Gastroesophageal sphincter (tissue), 4 donors: ENCODE measurements around the gene STEAP4. TPM values are rescaled to one million over a fixed set of nuclear protein-coding genes. Genes with fewer than 3 reads are reported as not detected.

ENCODE experiments used
- ATAC-seq: fragments of 150-250 bp; one replicate; pipeline ENCODE4 v1.9.1; 2016; ENCODE audit warnings: mild to moderate bottlenecking, moderate library complexity
- H3K27ac ChIP-seq, 4 donors: fragments of 200-600 bp; sonication (generic) in 3 of 4; 1 replicate in 3 of 4; 2 replicates in 1 of 4; pipeline ENCODE4 v1.5.1; 2016 to 2019
- H3K27me3 ChIP-seq: fragments of 200-600 bp; sonication (generic); one replicate; pipeline ENCODE4 v1.5.1; 2019
- H3K36me3 ChIP-seq, 2 donors: fragments of 200-600 bp; sonication (generic); one replicate each; pipeline ENCODE4 v1.5.1; 2019; ENCODE audit warnings: control low read depth in 1 of 2
- H3K4me1 ChIP-seq, 3 donors: fragments of 200-600 bp; sonication (generic); 1 replicate in 2 of 3; 2 replicates in 1 of 3; pipeline ENCODE4 v1.5.1; 2016 to 2019; ENCODE audit warnings: control low read depth in 2 of 3
- H3K4me3 ChIP-seq, 2 donors: fragments of 200-600 bp; sonication (generic); one replicate each; pipeline ENCODE4 v1.5.1; 2019; ENCODE audit warnings: mild to moderate bottlenecking in 1 of 2, moderate library complexity in 1 of 2
- H3K9me3 ChIP-seq, 3 donors: fragments of 200-600 bp; sonication (generic); one replicate each; pipeline ENCODE4 v1.5.1; 2017 to 2019; ENCODE audit warnings: control low read depth in 2 of 3
- EP300 ChIP-seq: sonication (generic); formaldehyde crosslinking; IDR thresholded peaks from one replicate; pipeline ENCODE4 v1.6.1; 2017; ENCODE audit warnings: antibody characterized with exemption, mild to moderate bottlenecking
- POLR2A ChIP-seq, 2 donors: fragments of 450-650 bp; IDR thresholded peaks; one replicate each; pipeline ENCODE4 v1.6.1; 2017; ENCODE audit warnings: antibody characterized with exemption in 2 of 2, mild to moderate bottlenecking in 2 of 2, moderate library complexity in 1 of 2
- POLR2AphosphoS5 ChIP-seq: sonication (generic); formaldehyde crosslinking; IDR thresholded peaks from one replicate; pipeline ENCODE4 v1.6.1; 2017; ENCODE audit warnings: antibody characterized with exemption
- WGBS, 2 donors: methylation state at CpG; one replicate each; pipeline ENCODE4 v1.1.5; 2018; ENCODE audit warnings: low coverage in 1 of 2; 5-methylcytosine and 5-hydroxymethylcytosine counted together
- total RNA-seq, 4 donors: library from RNA; depleted of rRNA; stranded (reverse); fragments of >200 nt; gene quantifications; one replicate each; pipeline ENCODE4 v1.1.0, GENCODE V29; 2016
- TF ChIP-seq, protein P1 (sequence below), 4 experiments: fragments of 200-600 bp in 2 of 4; fragments of 450-650 bp in 2 of 4; sonication (generic) in 1 of 4; IDR thresholded peaks; one replicate each; pipeline ENCODE4 v1.5.1; 2017 to 2019; ENCODE audit warnings: antibody characterized with exemption in 4 of 4, mild to moderate bottlenecking in 2 of 4, moderate library complexity in 2 of 4

Gene STEAP4
- total RNA-seq, 4 donors from 2014 or later: 21.5 to 68.2 (median 38.5) TPM

DNA sequence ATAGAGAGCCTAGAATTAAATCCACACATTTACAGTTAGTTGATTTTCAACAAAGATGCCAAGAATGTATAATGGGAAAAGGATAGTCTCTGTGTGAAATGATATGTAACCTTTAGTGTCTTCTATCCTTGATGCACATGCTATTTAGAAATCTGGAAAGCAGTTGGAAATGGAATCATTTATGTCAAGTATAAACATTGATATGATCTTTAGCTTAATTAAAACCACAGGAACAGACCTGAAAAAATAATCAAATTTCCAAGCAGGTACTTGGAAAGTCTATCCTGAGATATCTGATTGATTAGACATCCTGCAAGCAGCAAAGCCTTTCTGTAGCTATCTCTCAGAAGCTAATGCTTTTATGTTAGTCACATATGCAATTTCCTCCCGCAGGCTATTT, 62.4 kb downstream of the STEAP4 start:
- Histone ChIP-seq H3K4me3 (no peak overlapping the region), H3K9me3 (no peaks in the 10 kb centered on the region), H3K27me3 (no peaks in the 10 kb centered on the region), H3K36me3 (no peaks in the 10 kb centered on the region), H3K4me1 (no peaks in the 10 kb centered on the region), H3K27ac (no peak overlapping the region)
- 91 to 100% methylated on average over 1 of the region's 1 CpG for WGBS, 2 donors
- no peak for TF ChIP-seq EP300
- TF ChIP-seq, protein P1, sequence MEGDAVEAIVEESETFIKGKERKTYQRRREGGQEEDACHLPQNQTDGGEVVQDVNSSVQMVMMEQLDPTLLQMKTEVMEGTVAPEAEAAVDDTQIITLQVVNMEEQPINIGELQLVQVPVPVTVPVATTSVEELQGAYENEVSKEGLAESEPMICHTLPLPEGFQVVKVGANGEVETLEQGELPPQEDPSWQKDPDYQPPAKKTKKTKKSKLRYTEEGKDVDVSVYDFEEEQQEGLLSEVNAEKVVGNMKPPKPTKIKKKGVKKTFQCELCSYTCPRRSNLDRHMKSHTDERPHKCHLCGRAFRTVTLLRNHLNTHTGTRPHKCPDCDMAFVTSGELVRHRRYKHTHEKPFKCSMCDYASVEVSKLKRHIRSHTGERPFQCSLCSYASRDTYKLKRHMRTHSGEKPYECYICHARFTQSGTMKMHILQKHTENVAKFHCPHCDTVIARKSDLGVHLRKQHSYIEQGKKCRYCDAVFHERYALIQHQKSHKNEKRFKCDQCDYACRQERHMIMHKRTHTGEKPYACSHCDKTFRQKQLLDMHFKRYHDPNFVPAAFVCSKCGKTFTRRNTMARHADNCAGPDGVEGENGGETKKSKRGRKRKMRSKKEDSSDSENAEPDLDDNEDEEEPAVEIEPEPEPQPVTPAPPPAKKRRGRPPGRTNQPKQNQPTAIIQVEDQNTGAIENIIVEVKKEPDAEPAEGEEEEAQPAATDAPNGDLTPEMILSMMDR (IDR thresholded peaks at IDR 0.05): no peak
- TF ChIP-seq POLR2AphosphoS5: no peak
- TF ChIP-seq POLR2A (IDR thresholded peaks at IDR 0.05): no peak
- ATAC-seq: no peak

DNA sequence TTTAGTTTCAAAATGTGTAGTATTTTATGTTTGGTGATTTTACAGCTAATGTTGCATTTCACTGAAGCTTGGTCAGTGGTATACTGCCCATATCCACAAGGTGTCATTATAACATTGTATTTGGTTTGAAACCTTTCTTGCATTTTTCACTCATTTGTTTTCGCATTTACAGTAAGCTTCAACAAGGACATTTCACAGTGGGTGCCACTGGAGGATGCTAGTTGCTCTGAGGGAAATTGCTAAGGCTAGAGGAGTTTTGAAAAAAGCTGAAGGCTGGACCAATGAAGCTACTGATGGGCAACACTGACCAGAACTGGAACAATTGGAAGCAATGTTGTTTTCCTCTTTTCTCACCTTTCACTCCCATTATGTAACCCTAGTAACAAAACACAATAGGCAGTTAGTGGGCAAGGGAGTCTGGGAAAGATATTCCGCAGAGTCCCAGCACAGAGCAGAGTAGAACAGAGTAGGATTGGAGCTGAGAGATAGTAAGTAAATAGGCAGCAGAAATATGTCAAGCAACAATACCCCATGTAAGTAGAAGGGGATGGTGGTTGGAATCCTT, 63.3 kb downstream of the STEAP4 start:
- Histone ChIP-seq H3K9me3 (no peaks in the 10 kb centered on the region), H3K27ac (no peak overlapping the region), H3K4me1 (no peaks in the 10 kb centered on the region), H3K4me3 (no peak overlapping the region), H3K27me3 (no peaks in the 10 kb centered on the region), H3K36me3 (no peaks in the 10 kb centered on the region)
- WGBS, 2 donors: 10 to 50% methylated on average over 1 to 2 of the region's 2 CpGs
- no peak for TF ChIP-seq POLR2A (IDR thresholded peaks at IDR 0.05)
- TF ChIP-seq, protein P1 (IDR thresholded peaks at IDR 0.05): peak; percentile 42 to 72 (median 71)
- no peak for TF ChIP-seq EP300
- TF ChIP-seq POLR2AphosphoS5: peak; percentile 21
- peak; percentile 46 for ATAC-seq

DNA sequence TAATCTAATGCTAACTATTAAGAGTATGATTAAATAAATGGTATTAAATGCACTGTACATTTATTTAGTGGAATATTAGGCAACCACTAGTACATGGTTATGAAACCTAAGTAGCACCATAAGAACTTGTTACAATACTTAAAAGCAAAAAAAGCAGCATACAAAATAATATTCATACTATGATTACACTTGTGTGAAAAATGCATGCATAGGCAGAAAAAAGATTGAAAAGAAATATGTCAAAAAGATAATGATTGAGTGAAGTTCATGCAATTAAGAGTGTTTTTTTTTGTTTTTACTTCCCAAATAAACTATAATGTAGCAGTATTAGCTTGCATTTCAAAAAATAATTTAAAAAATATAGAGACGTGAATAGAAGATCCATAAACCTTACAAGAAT, 66.8 kb downstream of the STEAP4 start:
- Histone ChIP-seq H3K27me3 (no peaks in the 10 kb centered on the region), H3K36me3 (no peaks in the 10 kb centered on the region), H3K4me3 (no peak overlapping the region), H3K27ac (no peak overlapping the region), H3K9me3 (no peaks in the 10 kb centered on the region), H3K4me1 (no peaks in the 10 kb centered on the region)
- WGBS, 2 donors: 92 to 95% methylated on average over 1 of the region's 1 CpG
- TF ChIP-seq POLR2A (IDR thresholded peaks at IDR 0.05) (no peak), POLR2AphosphoS5 (no peak), EP300 (no peak)
- TF ChIP-seq, protein P1 (IDR thresholded peaks at IDR 0.05): no peak
- ATAC-seq: no peak

DNA sequence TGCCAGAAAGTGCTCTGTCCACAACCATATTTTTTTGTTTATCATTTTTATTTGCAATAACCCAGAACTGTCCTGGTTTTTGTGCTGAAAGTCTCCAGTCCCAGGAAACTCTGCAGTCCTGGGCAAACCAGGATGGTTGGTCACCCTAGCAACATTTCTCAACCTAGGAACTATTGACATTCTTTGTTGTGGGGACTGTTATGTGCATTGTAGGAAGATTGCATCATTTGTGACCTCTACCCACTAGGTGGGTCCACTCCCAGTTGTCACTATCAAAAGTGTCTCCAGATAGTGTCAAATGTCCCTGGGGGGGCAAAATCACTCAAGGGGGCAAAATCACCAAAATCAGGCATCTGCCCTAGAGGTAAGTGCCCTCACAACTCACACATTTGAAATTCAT, 72.9 kb downstream of the STEAP4 start:
- H3K4me3 ChIP-seq: no peak overlapping the region
- no peaks in the 10 kb centered on the region for H3K4me1 ChIP-seq
- H3K9me3 ChIP-seq: peaks cover 0 to 7% (median 0%) of the 10 kb centered on the region in 3 donors
- H3K36me3 ChIP-seq: no peaks in the 10 kb centered on the region
- TF ChIP-seq, protein P1 (IDR thresholded peaks at IDR 0.05): no peak
- TF ChIP-seq POLR2AphosphoS5 (no peak), EP300 (no peak), POLR2A (IDR thresholded peaks at IDR 0.05) (no peak)
- H3K27ac ChIP-seq: no peak overlapping the region
- ATAC-seq: no peak
- peaks cover 6% of the 10 kb centered on the region for H3K27me3 ChIP-seq

DNA sequence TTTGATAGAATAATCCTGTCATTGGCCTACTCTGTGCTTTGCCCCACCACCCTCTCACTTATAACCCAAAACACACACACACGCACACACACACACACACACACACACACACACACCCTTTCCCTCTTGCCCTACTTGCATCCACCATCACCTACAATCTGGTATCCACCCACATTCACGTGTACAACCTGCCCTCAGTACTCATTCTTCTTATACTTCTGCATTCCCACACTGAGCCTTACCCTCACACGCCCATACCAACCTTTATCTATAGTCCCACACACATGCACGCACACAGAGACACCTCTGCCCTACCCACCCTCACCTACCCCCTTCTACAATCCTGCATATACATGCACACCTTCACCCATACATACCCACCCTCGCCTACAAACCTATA, 76.0 kb downstream of the STEAP4 start:
- H3K4me3 ChIP-seq: no peak overlapping the region
- H3K4me1 ChIP-seq: no peaks in the 10 kb centered on the region
- no peaks in the 10 kb centered on the region for H3K36me3 ChIP-seq
- H3K27me3 ChIP-seq: peaks cover 6% of the 10 kb centered on the region
- 77 to 83% methylated on average over 5 of the region's 5 CpGs for WGBS, 2 donors
- ATAC-seq: no peak
- H3K9me3 ChIP-seq: peaks cover 0 to 11% (median 0%) of the 10 kb centered on the region in 3 donors
- H3K27ac ChIP-seq: no peak overlapping the region
- TF ChIP-seq EP300: no peak
- TF ChIP-seq, protein P1 (IDR thresholded peaks at IDR 0.05): no peak
- no peak for TF ChIP-seq POLR2A (IDR thresholded peaks at IDR 0.05)
- no peak for TF ChIP-seq POLR2AphosphoS5
